HG02678 (cell line): ENCODE data around the gene CMTM3.
"Not testable (repeated sequence)": the region's sequence is repeated elsewhere in the genome, so short reads cannot be mapped to it uniquely, and the experiment has no call there.

Experiments used
- ATAC-seq: cut with Tn5 transposase; IDR thresholded peaks from one replicate; pipeline ENCODE4 v1.9.1; 2021; ENCODE audit warnings: mild to moderate bottlenecking, moderate library complexity; ENCODE audit not compliant: unreplicated experiment

Gene CMTM3

DNA sequence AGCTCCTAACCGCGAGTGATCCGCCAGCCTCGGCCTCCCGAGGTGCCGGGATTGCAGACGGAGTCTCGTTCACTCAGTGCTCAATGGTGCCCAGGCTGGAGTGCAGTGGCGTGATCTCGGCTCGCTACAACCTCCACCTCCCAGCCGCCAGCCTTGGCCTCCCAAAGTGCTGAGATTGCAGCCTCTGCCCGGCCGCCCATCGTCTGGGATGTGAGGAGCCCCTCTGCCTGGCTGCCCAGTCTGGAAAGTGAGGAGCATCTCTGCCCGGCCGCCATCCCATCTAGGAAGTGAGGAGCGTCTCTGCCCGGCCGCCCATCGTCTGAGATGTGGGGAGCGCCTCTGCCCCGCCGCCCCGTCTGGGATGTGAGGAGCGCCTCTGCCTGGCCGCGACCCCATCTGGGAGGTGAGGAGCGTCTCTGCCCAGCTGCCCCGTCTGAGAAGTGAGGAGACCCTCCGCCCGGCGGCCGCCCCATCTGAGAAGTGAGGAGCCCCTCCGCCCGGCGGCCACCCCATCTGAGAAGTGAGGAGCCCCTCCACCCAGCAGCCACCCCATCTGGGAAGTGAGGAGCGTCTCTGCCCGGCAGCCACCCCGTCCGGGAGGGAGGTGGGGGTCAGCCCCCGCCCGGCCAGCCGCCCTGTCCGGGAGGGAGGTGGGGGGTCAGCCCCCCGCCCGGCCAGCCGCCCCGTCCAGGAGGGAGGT, 26.2 kb downstream of the CMTM3 start:
- ATAC-seq: not testable (repeated sequence)

DNA sequence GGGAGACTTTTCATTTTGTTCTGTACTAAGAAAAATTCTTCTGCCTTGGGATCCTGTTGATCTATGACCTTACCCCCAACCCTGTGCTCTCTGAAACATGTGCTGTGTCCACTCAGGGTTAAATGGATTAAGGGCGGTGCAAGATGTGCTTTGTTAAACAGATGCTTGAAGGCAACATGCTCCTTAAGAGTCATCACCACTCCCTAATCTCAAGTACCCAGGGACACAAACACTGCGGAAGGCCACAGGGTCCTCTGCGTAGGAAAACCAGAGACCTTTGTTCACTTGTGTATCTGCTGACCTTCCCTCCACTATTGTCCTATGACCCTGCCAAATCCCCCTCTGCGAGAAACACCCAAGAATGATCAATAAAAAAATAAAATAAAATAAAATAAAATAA, 27.1 kb downstream of the CMTM3 start:
- ATAC-seq: not testable (repeated sequence)

DNA sequence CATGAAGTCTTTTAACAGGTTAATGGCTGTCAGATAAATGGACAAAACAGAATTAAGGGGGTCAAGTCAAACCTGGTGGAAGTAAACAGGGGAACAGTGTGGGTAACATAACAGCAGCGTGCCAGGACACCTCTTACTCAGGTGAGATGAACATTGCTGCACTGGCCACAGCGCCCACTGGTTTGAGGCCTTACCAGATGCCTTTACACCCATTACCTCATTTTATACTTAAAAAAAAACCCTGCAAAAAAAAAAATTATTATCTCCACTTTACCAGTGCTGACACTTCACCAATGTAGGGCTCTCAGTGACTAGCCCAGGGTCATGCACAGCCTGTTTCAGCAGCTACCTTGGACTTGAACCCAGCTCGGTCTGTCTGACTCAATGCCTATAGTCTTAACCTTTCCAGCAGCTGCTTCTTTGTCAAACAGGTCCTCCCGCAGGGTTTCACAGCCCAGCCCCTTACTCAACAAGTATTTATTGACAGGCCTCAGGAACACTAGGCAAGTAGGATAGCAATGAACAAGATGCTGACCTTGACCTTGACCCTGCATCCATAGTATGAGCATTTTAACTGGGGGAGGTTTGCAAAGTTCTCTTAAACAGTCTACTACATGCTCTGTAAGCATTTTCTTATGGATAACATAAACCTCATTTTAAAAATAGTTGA, 30.2 kb downstream of the CMTM3 start:
- ATAC-seq: no peak

DNA sequence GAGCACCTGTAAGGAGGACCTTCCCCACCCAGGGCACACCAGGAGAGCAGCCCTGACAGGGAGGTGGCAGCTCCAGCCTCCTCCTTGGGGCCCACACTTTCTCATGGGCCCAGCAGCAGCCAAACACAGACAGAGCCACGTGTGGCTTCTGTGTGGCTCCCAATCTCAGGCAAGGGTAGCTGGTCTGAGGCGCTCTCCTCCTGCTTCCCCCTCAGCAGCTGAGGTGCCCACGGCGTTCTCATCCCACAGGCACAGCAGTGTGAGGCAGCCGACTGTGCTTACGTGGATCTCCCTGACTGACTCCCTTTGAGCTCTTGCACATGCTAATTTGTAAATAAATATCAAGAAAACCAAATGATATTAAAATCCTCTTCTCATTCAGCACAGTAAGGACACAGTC, 30.9 kb downstream of the CMTM3 start:
- ATAC-seq: no peak

DNA sequence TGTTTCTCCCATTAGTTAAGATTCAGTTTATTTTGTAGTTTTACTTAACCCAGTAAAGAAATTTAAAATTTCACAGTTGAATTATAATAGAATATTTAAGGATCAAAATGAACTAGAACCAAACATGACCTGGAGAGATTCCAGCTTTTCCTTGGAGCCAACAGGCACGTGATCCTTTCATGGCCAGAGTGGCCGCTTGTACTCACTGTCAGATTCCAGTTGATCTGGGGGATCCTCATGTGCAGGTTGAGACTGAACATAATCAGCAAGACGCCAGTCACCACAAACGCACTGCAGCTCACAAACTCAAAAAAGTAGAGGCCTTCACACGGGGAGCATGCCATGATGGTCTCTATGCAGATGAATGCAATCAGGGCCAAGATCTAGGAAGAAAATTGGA, 31.7 kb downstream of the CMTM3 start:
- ATAC-seq: no peak

DNA sequence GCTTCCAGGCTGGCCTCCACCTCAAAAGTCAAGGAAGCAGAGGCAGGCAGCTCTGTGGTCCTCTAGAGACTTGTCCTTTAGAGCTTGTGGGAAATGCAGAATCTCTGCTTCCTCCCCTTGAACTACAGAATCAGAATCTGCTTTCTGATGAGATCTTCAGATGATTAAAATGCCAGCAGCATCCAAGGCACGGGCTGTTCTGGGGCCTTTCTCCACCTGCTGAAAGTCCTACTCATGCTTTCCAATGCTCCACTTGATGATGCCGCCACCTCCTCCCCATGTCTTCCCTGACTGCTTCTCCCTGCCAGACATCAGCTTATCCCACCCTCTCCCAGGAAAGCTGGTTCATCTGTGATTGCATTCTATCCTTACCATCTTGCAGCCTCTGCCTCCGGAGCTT, 33.3 kb downstream of the CMTM3 start:
- no peak for ATAC-seq

DNA sequence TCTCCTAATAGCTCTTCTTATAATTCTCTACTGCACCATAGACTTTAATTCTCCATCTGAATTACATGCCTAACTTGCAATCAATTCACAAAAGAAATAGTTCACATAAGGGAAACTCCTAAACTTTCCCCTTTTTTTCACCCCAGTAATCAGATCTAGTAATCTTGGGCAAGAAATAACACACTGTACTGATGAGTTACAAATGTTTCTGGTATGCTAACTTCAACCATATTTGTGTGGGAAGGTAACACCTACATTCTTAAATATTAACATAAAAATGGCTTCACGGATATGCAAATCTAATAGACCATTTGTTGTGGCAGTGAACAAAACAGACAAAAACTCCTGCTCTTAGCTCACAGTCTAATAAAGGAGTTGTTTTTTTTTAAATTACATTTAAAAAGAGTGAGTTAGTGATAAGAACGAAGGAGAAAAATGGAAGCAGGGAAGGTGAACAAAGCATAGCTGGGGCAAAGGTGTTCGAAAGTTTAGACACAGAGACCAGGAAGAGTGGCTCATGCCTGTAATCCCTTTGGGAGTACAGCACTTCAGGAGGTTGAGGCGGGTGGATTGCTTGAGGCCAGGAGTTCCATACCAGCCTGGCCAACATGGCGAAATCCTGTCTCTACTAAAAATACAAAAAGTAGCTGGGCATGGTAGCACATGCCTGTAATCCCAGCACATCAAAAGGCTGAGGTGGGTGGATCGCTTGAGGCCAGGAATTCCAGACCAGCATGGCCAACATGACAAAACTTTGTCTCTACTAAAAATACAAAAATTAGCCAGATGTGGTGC, 34.8 kb downstream of the CMTM3 start:
- ATAC-seq: no peak

DNA sequence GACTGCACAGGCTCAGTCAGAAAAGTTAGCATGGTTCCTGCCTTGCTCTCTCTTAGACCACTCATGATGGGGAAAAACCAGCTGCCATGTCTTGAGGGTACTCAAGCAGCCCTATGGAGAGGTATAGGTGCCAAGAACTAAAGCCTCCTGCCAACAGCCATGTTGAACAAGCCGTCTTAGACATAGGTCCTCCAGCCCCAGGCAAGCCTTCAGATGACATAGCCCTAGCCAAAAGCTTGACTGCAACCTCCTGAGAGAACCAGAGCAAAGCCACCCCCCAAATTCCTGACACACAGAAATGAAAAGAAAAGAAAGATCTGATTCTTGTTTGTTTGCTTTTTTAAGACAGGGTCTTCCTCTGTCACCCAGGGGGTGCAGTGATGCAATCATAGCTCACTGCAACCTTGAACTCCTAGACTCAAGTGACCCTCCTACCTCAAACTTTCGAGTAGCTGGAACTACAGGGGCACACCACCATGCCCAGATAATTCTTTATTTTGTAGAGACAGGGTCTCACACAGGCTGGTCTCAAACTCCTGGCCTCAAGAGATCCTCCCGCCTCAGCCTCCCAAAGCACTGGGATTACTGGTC, 36.3 kb downstream of the CMTM3 start:
- ATAC-seq: no peak

DNA sequence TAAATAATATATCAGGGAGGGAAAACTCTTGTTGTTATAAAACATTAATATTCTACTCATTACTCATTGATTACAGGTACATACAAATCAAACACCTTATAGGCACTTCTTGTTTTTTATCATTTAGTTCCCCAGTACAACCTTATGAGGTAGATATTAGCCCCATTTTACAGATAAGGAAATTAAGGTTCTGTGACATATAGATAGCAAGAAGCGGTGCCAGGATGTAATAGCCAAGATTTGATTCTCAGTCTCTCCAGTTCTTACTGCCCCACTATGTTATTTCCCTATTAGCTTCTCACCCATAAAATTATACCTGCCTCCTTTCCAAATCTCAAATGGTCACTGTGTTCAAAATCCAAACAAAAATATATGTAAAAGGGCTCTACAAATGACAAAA, 36.9 kb downstream of the CMTM3 start:
- no peak for ATAC-seq

DNA sequence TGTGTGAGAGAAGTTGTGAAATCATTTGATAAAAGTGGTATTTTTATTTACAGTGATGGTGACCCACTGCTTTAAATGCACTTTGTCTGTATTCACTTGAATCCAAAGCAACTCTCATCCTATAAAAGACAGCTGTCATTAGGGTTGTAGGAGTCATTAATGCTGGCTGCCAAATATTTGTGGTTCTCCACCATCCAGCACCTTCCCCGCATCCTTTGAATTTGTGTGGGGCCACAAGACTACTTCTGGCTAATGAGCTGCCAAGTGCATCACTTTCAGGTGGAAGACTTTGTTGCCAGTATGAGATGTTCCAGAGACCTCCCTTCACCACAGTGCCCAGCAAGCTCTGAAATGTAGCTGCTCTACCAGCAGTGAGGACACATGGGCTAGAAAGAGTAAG, 43.4 kb downstream of the CMTM3 start:
- ATAC-seq: no peak

DNA sequence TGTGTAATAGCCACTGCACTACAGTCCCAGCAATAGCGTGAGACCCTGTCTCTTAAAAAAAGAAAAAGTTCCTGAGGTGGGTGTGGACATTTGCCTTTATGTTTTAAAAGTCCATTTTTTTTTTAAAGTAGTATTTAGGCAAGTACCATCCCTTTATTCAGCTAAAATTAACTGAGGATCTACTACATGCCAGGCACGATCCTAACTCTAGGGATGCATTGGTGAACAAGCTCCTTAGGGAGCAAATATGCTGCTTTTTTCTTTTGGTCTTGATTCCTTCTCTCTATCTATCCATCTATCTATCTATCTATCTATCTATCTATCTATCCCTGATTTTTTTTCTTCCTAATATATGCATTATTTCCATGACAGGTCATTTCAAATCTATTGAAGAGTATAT, 44.7 kb downstream of the CMTM3 start:
- ATAC-seq: no peak

DNA sequence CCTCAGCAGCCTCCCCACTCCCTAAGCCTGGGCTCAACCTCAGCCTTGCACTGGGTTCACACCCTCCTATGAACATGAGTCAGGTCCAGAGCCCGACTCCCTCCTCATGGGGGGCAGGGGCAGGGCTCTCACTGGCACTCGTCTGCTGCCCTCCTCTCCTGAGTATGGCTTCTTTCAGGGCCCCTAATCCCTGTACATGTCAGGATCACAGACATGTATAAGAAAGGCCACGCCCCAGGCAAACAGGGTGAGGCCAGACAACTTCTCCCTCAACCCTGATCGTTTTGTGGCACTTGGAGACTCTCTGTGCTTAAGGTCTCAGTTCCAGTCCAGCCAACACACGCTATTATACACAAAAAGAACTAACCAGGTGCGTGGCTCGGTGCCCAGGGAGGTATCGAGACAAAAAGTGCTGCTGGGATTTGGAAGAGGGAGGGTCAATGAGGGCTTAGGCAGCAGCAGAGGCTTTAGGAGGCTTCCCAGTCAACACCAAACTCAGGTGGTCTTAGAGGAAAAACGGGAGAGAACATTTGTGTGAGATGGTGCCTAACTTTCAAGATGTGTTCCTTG, 45.2 kb downstream of the CMTM3 start:
- ATAC-seq: no peak

DNA sequence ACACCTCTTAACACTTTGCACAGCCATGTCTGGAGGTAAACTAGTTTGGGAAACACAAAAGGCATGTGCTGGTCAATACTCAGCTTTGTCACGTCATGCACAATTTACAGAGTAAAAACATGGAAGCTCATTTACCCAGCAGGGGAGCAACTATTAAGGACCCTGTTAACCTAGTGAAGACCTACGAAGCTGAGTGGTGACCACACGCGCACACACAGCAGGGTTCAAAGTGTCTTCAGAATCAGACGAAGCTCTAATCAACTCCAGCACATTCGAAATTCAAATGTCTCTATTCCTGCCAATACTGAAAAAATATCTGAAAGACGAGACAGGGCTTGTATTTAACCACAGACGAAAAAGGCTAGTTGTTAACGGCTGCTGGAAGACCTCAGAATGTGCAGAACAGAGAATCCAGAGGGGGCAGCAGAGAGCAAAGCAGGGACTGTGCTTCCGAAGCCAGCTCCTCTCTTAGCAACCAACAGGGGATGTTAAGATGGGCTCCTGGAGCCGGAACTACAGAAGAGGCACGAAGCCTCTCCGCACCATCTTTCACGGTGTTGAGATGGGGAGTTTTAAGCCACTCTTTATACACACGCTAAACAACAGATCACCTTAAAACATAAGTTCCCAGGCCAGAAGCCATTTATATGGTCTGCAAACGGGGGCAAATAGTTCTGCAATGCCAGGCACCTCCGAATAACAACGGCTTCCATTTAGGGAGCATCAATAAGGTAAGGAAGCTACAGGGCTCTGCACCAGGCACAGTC, 46.4 kb downstream of the CMTM3 start:
- peak; percentile 79 for ATAC-seq

DNA sequence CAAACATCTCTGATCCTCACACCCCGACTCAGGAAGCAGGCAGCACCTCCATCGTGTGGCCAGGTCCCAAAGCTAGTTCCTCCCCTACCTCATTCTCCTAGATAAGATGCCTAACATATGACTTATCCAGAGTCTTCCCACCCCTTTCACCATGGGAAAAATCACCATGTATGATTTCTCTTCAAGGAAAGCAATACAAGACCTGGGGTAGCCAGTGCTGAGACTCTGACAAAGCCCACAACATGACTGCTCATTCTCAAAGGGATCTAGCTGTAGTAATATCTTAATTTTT, 46.9 kb downstream of the CMTM3 start:
- ATAC-seq: no peak

DNA sequence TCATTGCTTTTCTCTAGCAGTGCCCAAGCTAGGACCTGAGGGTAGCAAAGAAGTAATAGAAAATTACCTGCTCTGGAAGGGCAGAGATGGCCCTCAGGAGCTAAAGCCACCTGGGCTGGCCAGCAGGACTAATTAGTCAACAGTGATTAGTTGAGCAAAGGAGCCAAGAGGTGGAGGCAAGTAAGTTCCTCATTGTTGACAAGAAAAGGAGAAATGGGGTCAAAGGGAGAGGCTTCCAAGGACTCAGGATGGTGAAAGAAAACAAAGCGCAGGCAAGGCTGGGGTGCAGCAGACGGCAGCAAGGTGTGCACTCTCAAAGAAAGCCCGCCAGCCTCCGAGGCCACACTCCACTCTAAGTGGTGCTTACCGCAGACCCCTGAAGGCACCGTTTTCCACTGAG, 47.5 kb downstream of the CMTM3 start:
- ATAC-seq: no peak

DNA sequence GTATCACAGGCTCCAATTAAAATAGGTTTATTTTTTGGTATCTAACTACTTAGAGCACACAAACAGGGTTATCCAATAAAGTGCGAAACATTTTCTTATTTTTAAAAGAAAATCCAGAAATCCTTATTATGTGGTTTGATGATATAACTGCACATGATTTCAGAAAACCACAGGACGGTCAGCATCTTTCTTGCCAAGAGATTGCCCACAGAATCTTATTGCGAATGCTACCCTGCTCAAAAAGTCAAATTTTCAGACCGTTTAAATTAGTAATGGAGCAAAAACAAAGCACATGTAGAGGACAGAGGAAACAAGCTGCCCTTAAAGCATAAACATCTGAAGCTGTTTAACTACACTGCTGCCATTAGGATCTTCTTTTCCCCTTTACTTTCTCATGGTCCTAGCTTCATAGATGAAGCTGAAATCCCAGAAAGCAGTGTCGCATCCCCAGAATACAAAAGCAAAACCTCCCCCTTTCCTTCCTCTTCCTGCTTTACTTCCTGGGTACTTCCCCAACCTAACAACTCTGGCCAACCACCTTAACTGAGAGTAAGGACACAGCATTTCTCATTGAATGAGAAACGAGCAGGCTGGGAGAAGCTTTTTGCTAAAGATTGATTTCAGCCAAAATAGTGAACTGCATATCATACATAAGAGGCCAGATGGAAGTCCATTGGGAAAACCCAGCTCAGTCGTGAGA, 48.3 kb downstream of the CMTM3 start:
- ATAC-seq: no peak

DNA sequence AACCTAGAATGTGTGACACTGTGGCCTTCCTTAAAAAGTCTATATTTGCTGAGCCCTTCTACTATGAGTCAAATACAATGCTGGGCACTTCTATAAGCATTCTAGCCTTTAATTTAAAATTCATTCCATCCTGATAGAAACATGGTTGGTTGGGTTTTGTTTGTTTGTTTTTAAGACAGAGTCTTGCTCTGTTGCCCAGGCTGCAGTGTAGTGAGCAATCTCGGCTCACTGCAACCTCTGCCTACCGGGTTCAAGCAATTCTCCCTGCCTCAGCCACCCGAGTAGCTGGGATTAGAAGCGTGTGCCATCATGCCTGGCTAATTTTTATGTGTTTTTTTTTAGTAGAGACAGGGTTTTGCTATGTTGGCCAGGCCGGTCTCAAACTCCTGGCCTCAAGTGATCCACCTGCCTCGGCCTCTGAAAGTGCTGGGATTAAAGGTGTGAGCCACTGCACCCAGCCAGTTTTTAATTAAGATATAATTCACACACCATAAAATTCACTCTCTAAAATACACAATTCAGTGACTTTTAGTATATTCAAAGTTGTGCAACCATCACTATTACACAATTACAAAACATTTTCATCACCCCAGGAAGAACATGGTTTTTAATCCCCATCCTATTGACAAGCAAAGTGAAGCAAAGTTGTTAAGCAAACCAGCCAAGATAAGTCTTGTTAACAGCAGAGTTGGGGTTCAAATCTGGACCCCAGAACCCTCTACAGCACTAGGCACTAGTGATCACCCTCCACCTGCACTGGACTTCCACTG, 49.3 kb downstream of the CMTM3 start:
- ATAC-seq: no peak

DNA sequence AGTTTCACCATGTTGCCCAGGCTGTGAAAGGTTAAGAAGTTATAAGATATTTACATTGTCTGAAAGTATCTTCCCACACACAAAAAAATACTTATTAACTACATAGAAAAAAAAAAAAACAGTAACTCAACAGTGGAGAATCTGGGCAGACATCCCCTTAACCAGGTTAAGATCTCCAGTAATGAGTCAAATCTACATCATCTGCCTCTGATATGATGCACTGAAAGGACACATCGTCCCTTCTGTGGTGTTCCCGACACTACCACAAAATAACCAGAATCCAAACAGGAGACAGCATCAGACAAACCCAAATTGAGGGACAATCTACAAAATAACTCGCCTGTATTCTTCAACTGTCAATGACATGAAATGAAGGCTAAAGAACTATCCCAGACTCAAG, 52.0 kb downstream of the CMTM3 start:
- ATAC-seq: no peak

DNA sequence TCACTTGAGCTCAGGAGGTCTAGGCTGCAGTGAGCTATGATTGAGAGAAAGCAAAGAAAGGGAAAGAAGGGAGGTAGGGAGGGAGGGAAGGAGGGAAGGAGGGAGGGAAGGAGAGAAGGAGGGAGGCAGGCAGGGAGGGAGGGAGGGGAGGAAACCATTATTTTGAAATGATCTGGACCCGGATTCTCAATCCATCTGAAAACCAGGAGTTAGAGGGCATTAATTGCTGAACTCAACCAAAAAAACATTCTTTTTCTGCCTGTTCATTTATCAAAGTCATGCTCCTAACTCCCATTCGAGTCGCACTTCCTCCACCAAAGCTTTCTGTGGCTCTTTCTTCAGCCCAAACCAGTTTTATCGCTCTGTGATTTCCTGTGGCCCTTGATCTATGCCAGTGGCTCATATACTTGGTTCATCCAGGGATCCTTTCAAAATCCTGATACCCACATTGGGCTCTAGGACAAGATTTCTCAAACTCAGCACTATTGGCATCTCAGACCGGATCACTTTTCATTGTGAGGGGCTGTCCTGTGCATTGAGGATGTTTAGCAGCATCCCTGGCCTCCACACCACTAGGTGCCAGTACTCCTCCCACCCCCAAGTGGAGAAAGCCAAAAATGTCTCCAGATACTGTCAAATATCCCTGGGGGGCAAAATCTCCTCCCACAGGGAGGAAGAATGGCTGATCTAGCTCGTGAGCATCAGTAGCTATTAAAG, 53.8 kb downstream of the CMTM3 start:
- ATAC-seq: no peak
